Right lobe of liver (tissue), 6 donors: Measurements from ENCODE around the gene LZTR1. TPM values are rescaled to one million over a fixed set of nuclear protein-coding genes. Genes with fewer than 3 reads are reported as not detected.

Experiments used
- ATAC-seq, 4 donors: fragments of 200-7000 bp; cut with Tn5 transposase; one replicate each; pipeline ENCODE4 v1.9.1; 2020; ENCODE audit warnings: mild to moderate bottlenecking in 4 of 4, moderate library complexity in 4 of 4
- DNase-seq, 3 donors: peaks; one replicate each; pipeline ENCODE4 v3.0.0-alpha.2; 2020
- H3K27ac ChIP-seq, 3 donors: fragments of 200-600 bp; one replicate each; pipeline ENCODE4 v1.8.0; 2022
- H3K27me3 ChIP-seq, 2 donors: fragments of 200-600 bp; one replicate each; pipeline ENCODE4 v1.8.0; 2022
- H3K36me3 ChIP-seq, 4 donors: fragments of 200-600 bp; sonication (generic) in 1 of 4; one replicate each; pipeline versions ENCODE4 v1.5.1 to v1.8.0; 2017 to 2022; ENCODE audit warnings: control low read depth in 1 of 4
- H3K4me1 ChIP-seq, 4 donors: fragments of 200-600 bp; sonication (generic) in 1 of 4; one replicate each; pipeline versions ENCODE4 v1.5.1 to v1.8.0; 2017 to 2022; ENCODE audit warnings: control low read depth in 1 of 4
- H3K4me3 ChIP-seq, 3 donors: fragments of 200-600 bp; one replicate each; pipeline ENCODE4 v1.8.0; 2022
- H3K9me3 ChIP-seq, 4 donors: fragments of 200-600 bp; sonication (generic) in 1 of 4; one replicate each; pipeline versions ENCODE4 v1.5.1 to v1.8.0; 2017 to 2022; ENCODE audit warnings: control low read depth in 1 of 4
- POLR2A ChIP-seq: fragments of 450-650 bp; IDR thresholded peaks from one replicate; pipeline ENCODE4 v1.6.1; 2017; ENCODE audit warnings: antibody characterized with exemption, mild to moderate bottlenecking
- WGBS: methylation state at CpG from one replicate; pipeline ENCODE4 v1.1.6; 2018; ENCODE audit warnings: low coverage, low lambda C conversion rate; ENCODE audit not compliant: insufficient coverage; ENCODE audit errors: missing lambda C conversion rate; 5-methylcytosine and 5-hydroxymethylcytosine counted together
- intact Hi-C, 2 donors: fragments of 100-400 bp; cut with DNase I; formaldehyde crosslinking; loops; one replicate each; pipeline versions ENCODE4 v1.11.2 to v1.14.1; 2022
- total RNA-seq, 6 experiments: library from RNA; depleted of rRNA in 2 of 6; stranded (reverse); fragments of >200 nt in 2 of 6; fragmentation: NEBNext Ultra II Directional in 3 of 6; extraction: Animal tissue kit (Norgen Biotek cat#: 25700) in 3 of 6; gene quantifications; one replicate each; pipeline versions ENCODE4 v1.1.0 to v1.2.4, GENCODE V29; 2016 to 2023
- TF ChIP-seq, protein P1 (sequence below), 4 donors: fragments of 200-600 bp in 3 of 4; fragments of 450-650 bp in 1 of 4; IDR thresholded peaks; one replicate each; pipeline versions ENCODE4 v1.5.1 to v1.8.0; 2016 to 2022; ENCODE audit warnings: antibody characterized with exemption in 4 of 4, mild to moderate bottlenecking in 2 of 4
- donor health status: DM: no; HTN: yes; CAD: no.
- donor health status: DM: no; HTN: no; CAD: no.
- donor health status: DM: no; HTN: no; CAD: no.
- donor health status: DM: no; HTN: yes; CAD: no.
- donor health status: DM: no; HTN: yes; CAD: no.

Gene LZTR1
- total RNA-seq, 6 experiments from 2014 or later, result 22.7 to 33.3 (median 27.0) TPM

GRCh38 chr22:20953668-20954500 lies 28.2 kb upstream of the LZTR1 start:
- no peak overlapping the region for H3K4me3 ChIP-seq
- peaks cover 0 to 47% (median 23%) of the 10 kb centered on the region in 4 donors for H3K4me1 ChIP-seq
- no peaks in the 10 kb centered on the region for H3K9me3 ChIP-seq
- H3K36me3 ChIP-seq, result peaks cover 0 to 14% (median 6%) of the 10 kb centered on the region in 4 donors
- 30% methylated on average over 5 of the region's 8 CpGs for WGBS
- TF ChIP-seq, protein P1, sequence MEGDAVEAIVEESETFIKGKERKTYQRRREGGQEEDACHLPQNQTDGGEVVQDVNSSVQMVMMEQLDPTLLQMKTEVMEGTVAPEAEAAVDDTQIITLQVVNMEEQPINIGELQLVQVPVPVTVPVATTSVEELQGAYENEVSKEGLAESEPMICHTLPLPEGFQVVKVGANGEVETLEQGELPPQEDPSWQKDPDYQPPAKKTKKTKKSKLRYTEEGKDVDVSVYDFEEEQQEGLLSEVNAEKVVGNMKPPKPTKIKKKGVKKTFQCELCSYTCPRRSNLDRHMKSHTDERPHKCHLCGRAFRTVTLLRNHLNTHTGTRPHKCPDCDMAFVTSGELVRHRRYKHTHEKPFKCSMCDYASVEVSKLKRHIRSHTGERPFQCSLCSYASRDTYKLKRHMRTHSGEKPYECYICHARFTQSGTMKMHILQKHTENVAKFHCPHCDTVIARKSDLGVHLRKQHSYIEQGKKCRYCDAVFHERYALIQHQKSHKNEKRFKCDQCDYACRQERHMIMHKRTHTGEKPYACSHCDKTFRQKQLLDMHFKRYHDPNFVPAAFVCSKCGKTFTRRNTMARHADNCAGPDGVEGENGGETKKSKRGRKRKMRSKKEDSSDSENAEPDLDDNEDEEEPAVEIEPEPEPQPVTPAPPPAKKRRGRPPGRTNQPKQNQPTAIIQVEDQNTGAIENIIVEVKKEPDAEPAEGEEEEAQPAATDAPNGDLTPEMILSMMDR (IDR thresholded peaks at IDR 0.05), result no peak
- TF ChIP-seq POLR2A, result no peak
- H3K27ac ChIP-seq, result peak overlapping the region; percentile 56 to 86 (median 85)
- intact Hi-C loops, result no loop called here
- H3K27me3 ChIP-seq, result no peaks in the 10 kb centered on the region
- DNase-seq (peak in 2 of 3 donors; percentile 3 to 73), ATAC-seq (peak; percentile 43 to 66 (median 54))

DNA sequence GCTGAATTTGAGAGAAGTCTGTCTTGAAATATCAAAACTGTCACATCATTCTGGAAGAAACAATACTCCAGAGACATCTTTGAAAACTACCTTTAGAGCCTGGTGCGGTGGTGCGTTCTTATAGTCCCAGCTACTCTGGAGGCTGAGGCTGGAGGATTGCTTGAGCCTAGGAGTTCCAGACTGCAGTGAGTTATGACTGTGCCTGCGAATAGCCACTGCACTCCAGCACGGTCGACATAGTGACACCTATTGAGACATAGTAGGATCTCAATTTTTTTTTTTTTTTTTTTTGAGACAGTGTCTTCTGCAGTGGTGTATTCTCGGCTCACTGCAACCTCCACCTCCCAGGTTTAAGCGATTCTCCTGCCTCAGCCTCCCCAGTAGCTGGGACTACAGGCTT lies 26.5 kb upstream of the LZTR1 start:
- no peak for ATAC-seq
- Histone ChIP-seq H3K4me3 (no peak overlapping the region), H3K27me3 (no peaks in the 10 kb centered on the region), H3K4me1 (peaks cover 0 to 42% (median 21%) of the 10 kb centered on the region in 4 donors), H3K9me3 (no peaks in the 10 kb centered on the region), H3K27ac (no peak overlapping the region), H3K36me3 (peaks cover 0 to 7% (median 3%) of the 10 kb centered on the region in 4 donors)
- no peak for TF ChIP-seq POLR2A
- TF ChIP-seq, protein P1 (IDR thresholded peaks at IDR 0.05), result no peak
- WGBS, result 70% methylated on average over 6 of the region's 7 CpGs
- DNase-seq, result no peak
- intact Hi-C loops, result no loop called here

- WGBS, result 59% methylated on average over 6 of the region's 27 CpGs
- H3K27me3 ChIP-seq, result no peaks in the 10 kb centered on the region
- H3K4me1 ChIP-seq, result peaks cover 0 to 34% (median 16%) of the 10 kb centered on the region in 4 donors
- intact Hi-C loops, result no loop called here
- DNase-seq (no peak), ATAC-seq (no peak)
- H3K9me3 ChIP-seq, result no peaks in the 10 kb centered on the region
- H3K4me3 ChIP-seq, result peak overlapping the region; percentile 55 to 66 (median 62)
- H3K36me3 ChIP-seq, result no peaks in the 10 kb centered on the region
- H3K27ac ChIP-seq, result no peak overlapping the region
- no peak for TF ChIP-seq POLR2A
- TF ChIP-seq, protein P1 (IDR thresholded peaks at IDR 0.05), result no peak
These were observed 25.6 kb upstream of the LZTR1 start for GRCh38 chr22:20956258-20957101.

GRCh38 chr22:20957102-20957682 lies 24.9 kb upstream of the LZTR1 start:
- 0% methylated on average over 1 of the region's 59 CpGs for WGBS
- peak; percentile 19 for TF ChIP-seq POLR2A
- TF ChIP-seq, protein P1 (IDR thresholded peaks at IDR 0.05), result no peak
- H3K4me1 ChIP-seq, result peaks cover 0 to 27% (median 12%) of the 10 kb centered on the region in 4 donors

More at GRCh38 chr22:20957102-20957682, 24.9 kb upstream of the LZTR1 start:
- Histone ChIP-seq H3K27me3 (no peaks in the 10 kb centered on the region), H3K4me3 (peak overlapping the region; percentile 55 to 66 (median 62)), H3K27ac (no peak overlapping the region), H3K9me3 (no peaks in the 10 kb centered on the region), H3K36me3 (no peaks in the 10 kb centered on the region)
- ATAC-seq (peak; percentile 20 to 43 (median 34)), DNase-seq (peak in 1 of 3 donors; percentile 52)
- intact Hi-C loops, result no loop called here
